Neural crest cell (in vitro differentiated cells): Measurements from ENCODE around the gene SNCA. TPM values are rescaled to one million over a fixed set of nuclear protein-coding genes. Genes with fewer than 3 reads are reported as not detected.

Source experiments
- DNase-seq: peaks from one replicate; pipeline ENCODE4 v3.0.0; 2021; ENCODE audit warnings: low read depth, mixed read lengths, low spot score
- H3K27ac Mint-ChIP-seq: one replicate; pipeline ENCODE4 v1.8.0; 2021; ENCODE audit warnings: mild to moderate bottlenecking, mixed read lengths; ENCODE audit not compliant: unreplicated experiment
- H3K27me3 Mint-ChIP-seq: 2 replicates; pipeline ENCODE4 v1.8.0; 2021; ENCODE audit warnings: low read depth, mild to moderate bottlenecking, mixed read lengths
- H3K36me3 Mint-ChIP-seq: 2 replicates; pipeline ENCODE4 v1.8.0; 2021; ENCODE audit warnings: low read depth, mild to moderate bottlenecking, mixed read lengths
- H3K4me1 Mint-ChIP-seq: 2 replicates; pipeline ENCODE4 v1.8.0; 2021; ENCODE audit warnings: mixed read lengths
- H3K4me3 Mint-ChIP-seq: one replicate; pipeline ENCODE4 v1.8.0; 2021; ENCODE audit warnings: mild to moderate bottlenecking, mixed read lengths
- H3K9me3 Mint-ChIP-seq: 2 replicates; pipeline ENCODE4 v1.8.0; 2021; ENCODE audit warnings: mixed read lengths
- CTCF ChIP-seq: fragments of 200-600 bp; sonication (generic); conservative IDR thresholded peaks from 2 replicates; pipeline ENCODE4 v1.5.0; 2021; ENCODE audit warnings: antibody characterized with exemption, mild to moderate bottlenecking
- total RNA-seq: library from RNA; stranded (reverse); gene quantifications from 2 replicates; pipeline ENCODE4 v1.2.1, GENCODE V29; 2021

The SNCA gene
- total RNA-seq, 1 donor from 2014 or later = 29.6 TPM

- DNase-seq = no peak
- Mint-ChIP-seq H3K36me3 (no peaks in the 10 kb centered on the region), H3K27ac (no peak overlapping the region), H3K9me3 (peaks cover 3% of the 10 kb centered on the region), H3K27me3 (no peaks in the 10 kb centered on the region), H3K4me3 (no peak overlapping the region), H3K4me1 (peaks cover 5% of the 10 kb centered on the region)
- TF ChIP-seq CTCF = no peak
These were observed 120.1 kb downstream of the SNCA start for GRCh38 chr4:89716893-89717292.

GRCh38 chr4:89715631-89716030, 121.3 kb downstream of the SNCA start:
- DNase-seq = no peak
- no peak for TF ChIP-seq CTCF
- H3K36me3 Mint-ChIP-seq = no peaks in the 10 kb centered on the region
- H3K4me3 Mint-ChIP-seq = no peak overlapping the region
- no peaks in the 10 kb centered on the region for H3K27me3 Mint-ChIP-seq
- H3K27ac Mint-ChIP-seq = no peak overlapping the region
- H3K9me3 Mint-ChIP-seq = peaks cover 3% of the 10 kb centered on the region
- H3K4me1 Mint-ChIP-seq = peaks cover 5% of the 10 kb centered on the region

- no peaks in the 10 kb centered on the region for H3K27me3 Mint-ChIP-seq
These were observed 124.1 kb downstream of the SNCA start for GRCh38 chr4:89712827-89713226.

GRCh38 chr4:89712141-89712540, 124.8 kb downstream of the SNCA start:
- no peaks in the 10 kb centered on the region for H3K36me3 Mint-ChIP-seq
- DNase-seq = no peak
- no peak overlapping the region for H3K4me3 Mint-ChIP-seq
- no peak overlapping the region for H3K27ac Mint-ChIP-seq
- H3K4me1 Mint-ChIP-seq = peaks cover 31% of the 10 kb centered on the region
- H3K9me3 Mint-ChIP-seq = no peaks in the 10 kb centered on the region
- TF ChIP-seq CTCF = no peak
- no peaks in the 10 kb centered on the region for H3K27me3 Mint-ChIP-seq

More at GRCh38 chr4:89712827-89713226, 124.1 kb downstream of the SNCA start:
- TF ChIP-seq CTCF = no peak
- Mint-ChIP-seq H3K27ac (no peak overlapping the region), H3K36me3 (no peaks in the 10 kb centered on the region), H3K4me3 (no peak overlapping the region), H3K9me3 (no peaks in the 10 kb centered on the region), H3K4me1 (peaks cover 26% of the 10 kb centered on the region)
- no peak for DNase-seq

- Mint-ChIP-seq H3K27ac (peak overlapping the region; percentile 93), H3K4me1 (peaks cover 25% of the 10 kb centered on the region), H3K9me3 (no peaks in the 10 kb centered on the region)
These were observed 128.0 kb downstream of the SNCA start for GRCh38 chr4:89708903-89709421.

More at GRCh38 chr4:89708903-89709421, 128.0 kb downstream of the SNCA start:
- peak; percentile 8 for DNase-seq
- Mint-ChIP-seq H3K4me3 (peak overlapping the region; percentile 4), H3K27me3 (no peaks in the 10 kb centered on the region), H3K36me3 (no peaks in the 10 kb centered on the region)
- no peak for TF ChIP-seq CTCF
